ENCODE data around the gene SLC28A3.

Gene SLC28A3

DNA sequence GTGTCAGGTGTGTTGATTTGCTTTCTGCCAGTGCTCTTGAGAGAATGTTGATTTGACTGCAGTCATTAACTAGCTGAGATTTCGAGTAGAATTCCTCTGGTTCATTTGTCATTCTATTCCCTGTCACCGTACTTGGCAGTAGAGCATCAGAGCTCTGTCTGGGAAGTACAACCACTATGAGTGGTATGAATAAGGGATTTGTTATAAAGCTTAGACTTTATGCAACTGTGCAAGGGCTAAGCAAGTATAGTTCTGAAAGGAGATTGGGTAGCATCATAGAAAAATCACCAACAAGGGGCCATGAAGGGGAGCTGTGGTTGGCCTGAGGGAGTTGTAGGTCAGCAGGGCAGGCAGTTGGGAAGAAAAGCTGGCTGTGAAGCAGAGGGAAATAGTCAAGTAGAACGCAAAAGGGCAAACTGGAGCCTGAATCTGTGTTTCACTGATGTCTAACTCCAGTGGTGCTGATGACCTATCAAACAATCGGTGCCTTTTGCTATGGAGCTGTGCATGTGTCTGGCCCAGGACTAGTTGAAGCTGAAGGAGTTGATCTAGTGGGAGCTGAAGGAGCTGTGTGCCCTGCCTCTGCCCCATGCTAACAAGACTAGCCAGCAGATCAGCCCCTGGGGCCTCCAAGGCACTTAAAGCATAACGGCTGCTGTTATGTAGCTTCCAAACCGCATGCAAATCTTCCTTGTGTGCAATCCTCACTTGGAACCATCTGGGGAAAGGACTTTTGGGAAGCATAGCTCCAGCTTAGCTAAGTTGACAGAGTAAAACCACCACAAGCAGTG is 110.0 kb downstream of the SLC28A3 start:
- no peak for DNase-seq

DNA sequence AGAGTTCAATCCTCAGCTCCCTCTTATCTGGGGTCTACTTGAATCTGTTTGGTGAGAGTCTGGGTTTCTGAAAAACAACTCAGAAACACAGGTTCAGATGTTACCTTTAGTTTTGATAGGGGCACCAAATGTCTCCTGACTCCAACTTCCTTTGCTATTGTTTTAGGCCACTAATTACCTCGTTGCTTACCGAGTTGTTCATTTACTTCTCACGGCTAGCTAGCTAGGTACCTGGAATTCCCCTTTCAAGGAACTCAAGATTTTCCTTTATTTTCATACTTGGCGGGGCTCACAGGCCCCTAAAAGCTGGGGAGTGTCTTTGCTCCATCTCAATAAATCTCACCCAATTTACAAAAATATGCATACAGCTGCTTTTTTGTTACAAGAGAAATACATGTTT is 111.4 kb downstream of the SLC28A3 start:
- DNase-seq: no peak

DNA sequence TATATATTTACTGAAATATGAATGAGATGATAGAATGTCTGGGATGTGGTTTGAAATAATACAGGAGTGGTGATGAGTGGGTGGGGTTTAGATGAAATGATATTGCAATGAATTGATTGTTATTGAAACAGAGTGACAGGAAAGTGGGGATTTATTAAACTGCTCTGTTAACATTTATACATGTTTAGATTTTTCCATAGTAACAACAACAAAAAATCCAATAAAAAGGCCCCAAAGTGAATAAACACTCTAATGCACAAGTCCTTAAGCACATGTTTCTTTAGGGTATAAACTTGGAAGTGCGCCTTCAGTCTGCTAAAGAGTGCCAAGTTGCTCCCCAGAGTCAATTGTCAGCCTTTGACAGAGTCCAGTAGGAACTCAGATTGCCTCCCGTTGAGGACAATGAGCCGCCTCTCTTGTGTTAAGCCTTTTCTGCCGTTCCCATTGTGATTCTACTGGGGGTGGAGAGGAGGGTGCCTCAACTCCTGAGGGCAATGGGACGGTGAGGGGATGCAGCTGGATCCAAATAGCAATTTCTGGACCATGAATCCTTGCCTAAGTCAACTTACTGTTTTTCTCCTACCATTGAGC is 112.3 kb downstream of the SLC28A3 start:
- DNase-seq: no peak

DNA sequence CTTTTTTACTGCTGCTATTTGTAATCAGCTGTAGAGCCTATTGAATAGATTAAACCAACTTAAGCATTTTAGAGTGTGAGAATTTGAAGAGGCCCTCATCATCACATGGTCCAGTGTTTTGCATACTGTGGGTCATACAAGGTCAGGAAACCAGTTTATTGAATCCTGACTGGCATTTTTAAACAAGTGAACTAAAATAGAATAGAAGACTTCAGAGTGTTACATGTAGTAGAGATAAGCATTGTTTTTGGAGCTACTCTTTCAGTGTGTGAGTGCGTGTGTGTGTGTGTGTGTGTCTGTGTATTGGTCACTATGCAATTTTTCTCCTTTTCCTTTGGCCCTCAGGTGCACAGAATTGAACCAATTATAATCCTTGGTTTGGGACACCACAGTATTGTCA is 114.4 kb downstream of the SLC28A3 start:
- DNase-seq: no peak

Data from activated naive CD4-positive, alpha-beta T cell (primary cell).